ENCODE results near the gene AGBL4. TPM values are rescaled to one million over a fixed set of nuclear protein-coding genes. Genes with fewer than 3 reads are reported as not detected.

AGBL4 gene
- polyA plus RNA-seq, 3 donors = 0.05 TPM; not detected in 2

DNA sequence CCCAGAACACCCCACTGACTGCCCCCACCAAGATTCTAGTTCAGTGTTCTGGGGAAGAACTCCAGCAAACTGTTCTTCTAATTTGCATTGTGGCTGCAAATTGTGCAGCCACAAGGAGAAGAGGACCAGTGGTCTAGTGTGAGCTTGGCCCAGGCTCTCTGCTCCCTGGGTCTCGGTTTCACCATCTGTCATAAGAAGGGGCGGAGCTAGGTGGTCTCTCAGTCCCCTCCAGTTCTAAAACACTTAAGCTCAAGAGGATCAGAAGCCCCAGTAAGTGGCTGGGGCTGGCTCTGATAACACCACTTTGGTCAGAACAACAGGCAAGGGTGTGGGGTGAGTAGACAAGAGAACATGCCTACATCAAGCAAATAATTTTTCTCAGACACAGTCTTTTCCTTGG is 1346.9 kb downstream of the AGBL4 start:
- Histone ChIP-seq H3K4me3 (replicated peaks in 1 of 3; ENCODE audit: low read depth in 2 of 3, low read length in 3 of 3) (no peak overlapping the region), H3K27me3 (ENCODE audit: control insufficient read depth in 2 of 2, insufficient read depth in 2 of 2, low read length in 2 of 2) (no peaks in the 10 kb centered on the region), H4K20me1 (ENCODE audit: insufficient read depth, low read length) (no peaks in the 10 kb centered on the region), H3K9ac (ENCODE audit: insufficient read depth, low read length, poor library complexity, severe bottlenecking) (no peak overlapping the region), H3K4me2 (replicated peaks; ENCODE audit: extremely low read depth, low read length, poor library complexity, severe bottlenecking) (no peak overlapping the region), H2AFZ (ENCODE audit: insufficient read depth, low read depth, low read length, poor library complexity, severe bottlenecking) (no peak overlapping the region), H3K36me3 (replicated peaks in 1 of 2; ENCODE audit: control insufficient read depth in 1 of 2, insufficient read depth in 2 of 2, low read length in 2 of 2) (no peaks in the 10 kb centered on the region), H3K27ac (ENCODE audit: low read depth in 1 of 2, low read length in 2 of 2) (no peak overlapping the region), H3K79me2 (ENCODE audit: insufficient read depth, low read length) (no peaks in the 10 kb centered on the region), H3K4me1 (ENCODE audit: control insufficient read depth in 1 of 2, insufficient read depth in 2 of 2, low read length in 2 of 2) (no peaks in the 10 kb centered on the region), H3K9me3 (replicated peaks in 1 of 2; ENCODE audit: control insufficient read depth in 1 of 2, insufficient read depth in 1 of 2, low read length in 2 of 2) (no peaks in the 10 kb centered on the region)
- no CpG with 5 or more reads among the region's 2 CpGs for WGBS (ENCODE audit: insufficient coverage)
- H3K4me1 Mint-ChIP-seq = peaks cover 34% of the 10 kb centered on the region
- no peaks in the 10 kb centered on the region for H3K36me3 Mint-ChIP-seq
- H3K27me3 Mint-ChIP-seq (ENCODE audit: low read depth in 3 of 3) = peaks cover 0 to 3% (median 0%) of the 10 kb centered on the region in 3 donors
- no peak for DNase-seq
- H3K9me3 Mint-ChIP-seq = no peaks in the 10 kb centered on the region
- TF ChIP-seq, protein P1, sequence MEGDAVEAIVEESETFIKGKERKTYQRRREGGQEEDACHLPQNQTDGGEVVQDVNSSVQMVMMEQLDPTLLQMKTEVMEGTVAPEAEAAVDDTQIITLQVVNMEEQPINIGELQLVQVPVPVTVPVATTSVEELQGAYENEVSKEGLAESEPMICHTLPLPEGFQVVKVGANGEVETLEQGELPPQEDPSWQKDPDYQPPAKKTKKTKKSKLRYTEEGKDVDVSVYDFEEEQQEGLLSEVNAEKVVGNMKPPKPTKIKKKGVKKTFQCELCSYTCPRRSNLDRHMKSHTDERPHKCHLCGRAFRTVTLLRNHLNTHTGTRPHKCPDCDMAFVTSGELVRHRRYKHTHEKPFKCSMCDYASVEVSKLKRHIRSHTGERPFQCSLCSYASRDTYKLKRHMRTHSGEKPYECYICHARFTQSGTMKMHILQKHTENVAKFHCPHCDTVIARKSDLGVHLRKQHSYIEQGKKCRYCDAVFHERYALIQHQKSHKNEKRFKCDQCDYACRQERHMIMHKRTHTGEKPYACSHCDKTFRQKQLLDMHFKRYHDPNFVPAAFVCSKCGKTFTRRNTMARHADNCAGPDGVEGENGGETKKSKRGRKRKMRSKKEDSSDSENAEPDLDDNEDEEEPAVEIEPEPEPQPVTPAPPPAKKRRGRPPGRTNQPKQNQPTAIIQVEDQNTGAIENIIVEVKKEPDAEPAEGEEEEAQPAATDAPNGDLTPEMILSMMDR (IDR thresholded peaks at IDR 0.05) = no peak
- H3K27ac Mint-ChIP-seq = no peak overlapping the region
- intact Hi-C loops (cut with micrococcal nuclease) = loop anchor here in 1 of 2 donors (5.0 kb wide), 1 partner anchor 140 kb away; no protein-coding TSS in a partner anchor
- no peak overlapping the region for H3K4me3 Mint-ChIP-seq

DNA sequence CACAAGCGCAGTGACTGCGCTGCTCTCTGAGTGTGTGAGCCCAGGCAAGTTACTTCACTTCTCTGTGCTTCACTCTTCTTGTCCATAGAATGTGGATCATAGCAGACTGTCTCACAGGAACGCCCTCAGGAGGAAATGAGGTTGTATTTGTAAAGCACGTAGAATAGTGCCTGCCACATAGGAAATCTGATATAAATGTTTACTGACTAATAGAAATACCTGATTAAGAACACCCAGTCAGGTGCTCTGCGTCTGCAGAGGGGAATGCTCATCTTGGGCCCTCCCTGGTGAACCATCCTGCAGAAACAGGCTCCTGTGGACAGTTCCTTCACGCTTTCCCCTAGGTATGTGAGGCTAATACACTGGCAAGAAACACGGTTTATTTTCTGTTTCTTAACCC is 1347.4 kb downstream of the AGBL4 start:
- 86% methylated on average over 2 of the region's 7 CpGs for WGBS (ENCODE audit: insufficient coverage)

More for the DNA sequence above, 1347.4 kb downstream of the AGBL4 start:
- Histone ChIP-seq H3K27me3 (ENCODE audit: control insufficient read depth in 2 of 2, insufficient read depth in 2 of 2, low read length in 2 of 2) (no peaks in the 10 kb centered on the region), H3K36me3 (replicated peaks in 1 of 2; ENCODE audit: control insufficient read depth in 1 of 2, insufficient read depth in 2 of 2, low read length in 2 of 2) (no peaks in the 10 kb centered on the region), H3K9ac (ENCODE audit: insufficient read depth, low read length, poor library complexity, severe bottlenecking) (no peak overlapping the region), H3K79me2 (ENCODE audit: insufficient read depth, low read length) (no peaks in the 10 kb centered on the region), H3K9me3 (replicated peaks in 1 of 2; ENCODE audit: control insufficient read depth in 1 of 2, insufficient read depth in 1 of 2, low read length in 2 of 2) (no peaks in the 10 kb centered on the region), H3K4me2 (replicated peaks; ENCODE audit: extremely low read depth, low read length, poor library complexity, severe bottlenecking) (no peak overlapping the region), H3K4me3 (replicated peaks in 1 of 3; ENCODE audit: low read depth in 2 of 3, low read length in 3 of 3) (no peak overlapping the region), H2AFZ (ENCODE audit: insufficient read depth, low read depth, low read length, poor library complexity, severe bottlenecking) (no peak overlapping the region), H4K20me1 (ENCODE audit: insufficient read depth, low read length) (no peaks in the 10 kb centered on the region), H3K4me1 (ENCODE audit: control insufficient read depth in 1 of 2, insufficient read depth in 2 of 2, low read length in 2 of 2) (no peaks in the 10 kb centered on the region), H3K27ac (ENCODE audit: low read depth in 1 of 2, low read length in 2 of 2) (no peak overlapping the region)
- intact Hi-C loops (cut with micrococcal nuclease) = loop anchor here in 1 of 2 donors (5.0 kb wide), 1 partner anchor 141 kb away; no protein-coding TSS in a partner anchor
- Mint-ChIP-seq H3K4me1 (peaks cover 38% of the 10 kb centered on the region), H3K4me3 (no peak overlapping the region), H3K27me3 (ENCODE audit: low read depth in 3 of 3) (peaks cover 0 to 3% (median 0%) of the 10 kb centered on the region in 3 donors), H3K36me3 (no peaks in the 10 kb centered on the region), H3K9me3 (no peaks in the 10 kb centered on the region), H3K27ac (no peak overlapping the region)
- TF ChIP-seq, protein P1 (IDR thresholded peaks at IDR 0.05) = no peak
- no peak for DNase-seq
